ENCODE data around the gene P3H1. TPM values are rescaled to one million over a fixed set of nuclear protein-coding genes. Genes with fewer than 3 reads are reported as not detected.

P3H1 gene
- total and polyA plus RNA-seq, 2 of the 13 experiments (the other 11 are each of a cell fraction or from before 2014, with no cell fraction given) = 64.6 to 120 TPM

- no peak for TF ChIP-seq CENPBD1 (CRISPR knock-in tag; IDR thresholded peaks at IDR 0.05; ENCODE audit: borderline replicate concordance, low read depth)
- no peak for TF ChIP-seq SYNCRIP (IDR thresholded peaks at IDR 0.05; ENCODE audit: insufficient read depth, low read depth, low read length)
- TF ChIP-seq ZBTB40 (IDR thresholded peaks at IDR 0.05) = no peak
- no peak for TF ChIP-seq ZBTB40 (CRISPR knock-in tag; IDR thresholded peaks at IDR 0.05)
- TF ChIP-seq ZNF770 (CRISPR knock-in tag; IDR thresholded peaks at IDR 0.05) = no peak
- TF ChIP-seq MAX (IDR thresholded peaks at IDR 0.05) = no peak
- no peak for TF ChIP-seq ASH2L (IDR thresholded peaks at IDR 0.05; ENCODE audit: insufficient read length, low read depth, low read length)
- no peak for TF ChIP-seq TBL1XR1 (IDR thresholded peaks at IDR 0.05; ENCODE audit: borderline replicate concordance, low read length, partially characterized antibody)
- TF ChIP-seq SOX13 (IDR thresholded peaks at IDR 0.05) = no peak
- peak in 1 of 2 experiments; percentile 44; a peak in 1 of 4 replicates for TF ChIP-seq SOX13 (CRISPR knock-in tag; conservative IDR thresholded peaks at IDR 0.05 in 1 of 2, IDR thresholded peaks at IDR 0.05 in 1 of 2)
- TF ChIP-seq POLR2AphosphoS2 (IDR thresholded peaks at IDR 0.05; ENCODE audit: low read depth, low read length) = no peak
- TF ChIP-seq PRDM10 (CRISPR knock-in tag; IDR thresholded peaks at IDR 0.05; ENCODE audit: low read depth) = no peak
- 0 out of 2 replicates have a peak, but pooled peaks have one; percentile 40 for TF ChIP-seq ZMYM4 (CRISPR knock-in tag; IDR thresholded peaks at IDR 0.05)
These were observed 46.0 kb downstream of the P3H1 start (continued) for GRCh38 chr1:42720868-42721267.

All from HepG2 (cell line).